ENCODE measurements around the gene PKP4. TPM values are rescaled to one million over a fixed set of nuclear protein-coding genes. Genes with fewer than 3 reads are reported as not detected.

Gene PKP4
- total and polyA plus RNA-seq, 2 of the 8 experiments (the other 6 are each of a cell fraction or from before 2014, with no cell fraction given), result 48.2 to 88.0 TPM

DNA sequence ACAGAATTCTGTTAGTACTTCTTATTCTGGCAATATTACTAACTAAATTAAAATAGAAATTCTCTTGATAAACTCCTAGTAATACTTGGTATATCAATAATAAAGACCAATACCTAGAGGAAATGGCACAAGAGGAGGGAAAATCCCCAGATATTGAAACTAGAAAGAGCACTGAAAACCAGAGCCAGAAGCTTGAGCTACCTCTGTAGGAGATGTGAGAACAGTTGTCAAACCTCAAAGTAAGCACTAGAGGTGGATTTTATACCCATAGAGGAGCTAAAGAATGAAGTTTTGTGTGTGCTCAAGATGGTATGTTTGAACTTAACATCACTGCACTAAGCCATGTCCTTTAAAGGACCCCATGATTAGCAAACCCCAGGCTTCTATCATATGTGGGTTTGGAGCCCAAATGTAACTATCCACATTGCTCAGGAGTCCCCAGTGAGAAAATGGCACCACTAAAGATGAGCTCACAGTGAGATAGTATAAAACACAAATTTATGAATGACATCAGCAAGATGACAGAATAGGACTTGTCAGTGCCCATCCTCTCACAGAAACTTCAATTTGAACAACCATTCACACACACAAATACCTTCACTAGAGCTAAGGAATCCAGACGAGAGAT lies 122.1 kb downstream of the PKP4 start:
- Histone ChIP-seq H2BK12ac (ENCODE audit: low read depth, low read length) (no peak overlapping the region), H3K4me2 (ENCODE audit: insufficient read depth in 1 of 2, low read depth in 2 of 2, low read length in 2 of 2) (no peak overlapping the region), H3K23me2 (ENCODE audit: low read depth, low read length) (no peaks in the 10 kb centered on the region), H2BK5ac (ENCODE audit: low read depth, low read length) (no peak overlapping the region), H4K91ac (replicated peaks; ENCODE audit: insufficient read length, low read length) (no peak overlapping the region), H3K27me3 (replicated peaks in 1 of 4; ENCODE audit: control insufficient read depth in 3 of 4, extremely low read depth in 1 of 4, insufficient read depth in 3 of 4, low read length in 3 of 4) (no peaks in the 10 kb centered on the region), H2BK15ac (ENCODE audit: low read length) (no peak overlapping the region), H3K18ac (ENCODE audit: extremely low read depth, low read length) (no peak overlapping the region), H2BK120ac (replicated peaks; ENCODE audit: low read depth, low read length) (no peak overlapping the region), H3K4me1 (replicated peaks in 1 of 4; ENCODE audit: control insufficient read depth in 3 of 4, insufficient read depth in 4 of 4, low read length in 3 of 4) (no peaks in the 10 kb centered on the region), H3K56ac (replicated peaks; ENCODE audit: insufficient read length, low read depth, low read length) (no peak overlapping the region), H2AFZ (ENCODE audit: low read length) (no peak overlapping the region), H4K8ac (ENCODE audit: extremely low read depth, insufficient read depth, low read length) (no peak overlapping the region), H3K4me3 (ENCODE audit: extremely low read depth in 1 of 4, insufficient read depth in 2 of 4, low read depth in 3 of 4, low read length in 4 of 4) (no peak overlapping the region), H3K9me3 (ENCODE audit: insufficient read depth in 2 of 2, low read depth in 1 of 2, low read length in 1 of 2) (no peaks in the 10 kb centered on the region), H3K27ac (ENCODE audit: low read depth, low read length) (no peak overlapping the region), H4K20me1 (replicated peaks in 1 of 2; ENCODE audit: control insufficient read depth in 1 of 2, insufficient read depth in 2 of 2, low read length in 2 of 2) (peaks cover 0 to 5% of the 10 kb centered on the region in 2 experiments), H3K4ac (replicated peaks; ENCODE audit: insufficient read length, low read depth, low read length) (no peak overlapping the region), H3K23ac (ENCODE audit: insufficient read length) (no peak overlapping the region), H3K9ac (replicated peaks in 1 of 4; ENCODE audit: extremely low read depth in 1 of 4, low read depth in 3 of 4, low read length in 3 of 4) (no peak overlapping the region), H4K5ac (ENCODE audit: insufficient read length, low read depth, low read length) (no peak overlapping the region), H3K14ac (ENCODE audit: insufficient read length) (no peak overlapping the region), H3K79me1 (ENCODE audit: low read depth, low read length) (peaks cover under 1% of the 10 kb centered on the region; the same call in 1 of the 2 replicates), H2BK20ac (ENCODE audit: low read length) (no peak overlapping the region), H3K36me3 (ENCODE audit: control insufficient read depth in 2 of 4, insufficient read depth in 4 of 4, low read length in 3 of 4) (no peaks in the 10 kb centered on the region; a peak in 1 of 8 replicates), H2AK5ac (ENCODE audit: low read depth, low read length) (no peak overlapping the region), H3K79me2 (ENCODE audit: control insufficient read depth in 1 of 2, insufficient read depth in 2 of 2, low read length in 2 of 2) (no peaks in the 10 kb centered on the region; a peak in 1 of 4 replicates)
- FAIRE-seq (no peak), DNase-seq (ENCODE audit: low read depth in 1 of 2, low spot score in 2 of 2) (no peak)
- ChIA-PET CTCF (ENCODE audit: partially characterized antibody) (interaction anchor here (1.2 kb wide), 1 partner anchor 685 kb away, joined by 3 read pairs; no protein-coding TSS in a partner anchor), POLR2A (ENCODE audit: partially characterized antibody) (interaction anchor here (0.5 kb wide), 1 partner anchor 454 kb away, joined by 4 read pairs; no protein-coding TSS in a partner anchor)
- WGBS, 2 experiments (ENCODE audit: extremely low coverage in 1 of 2, insufficient coverage in 1 of 2, insufficient read length in 1 of 2, insufficient replicate concordance in 2 of 2, low coverage in 1 of 2, low lambda C conversion rate in 2 of 2, missing lambda C conversion rate in 1 of 2), result 89% methylated on average over 1 of the region's 1 CpG; no CpG with 5 or more reads in 1 of the 2 experiments
- TF ChIP-seq BRCA1 (IDR thresholded peaks at IDR 0.05; ENCODE audit: low read depth, low read length) (no peak), JUND (IDR thresholded peaks at IDR 0.05; ENCODE audit: low read length) (no peak), ATF2 (IDR thresholded peaks at IDR 0.05; ENCODE audit: low read length) (no peak), RNF2 (IDR thresholded peaks at IDR 0.05; ENCODE audit: borderline replicate concordance, low read depth, low read length, missing control alignments, poor library complexity, severe bottlenecking) (no peak), SIX5 (IDR thresholded peaks at IDR 0.05; ENCODE audit: low read depth, low read length) (no peak), E2F6 (IDR thresholded peaks at IDR 0.05) (no peak), SRF (IDR thresholded peaks at IDR 0.05; ENCODE audit: low read depth, low read length) (no peak), KDM5A (IDR thresholded peaks at IDR 0.05; ENCODE audit: low read length) (no peak), TAF1 (IDR thresholded peaks at IDR 0.05; ENCODE audit: low read depth, low read length) (no peak), POU5F1 (IDR thresholded peaks at IDR 0.05; ENCODE audit: low read depth, low read length) (no peak), ASH2L (IDR thresholded peaks at IDR 0.05; ENCODE audit: low read length) (no peak)
